ENCODE data around the gene DHX35. TPM values are rescaled to one million over a fixed set of nuclear protein-coding genes. Genes with fewer than 3 reads are reported as not detected.

The DHX35 gene
- total and polyA plus RNA-seq, 2 of the 8 experiments (the other 6 are each of a cell fraction or from before 2014, with no cell fraction given) = 21.9 to 27.7 TPM

DNA sequence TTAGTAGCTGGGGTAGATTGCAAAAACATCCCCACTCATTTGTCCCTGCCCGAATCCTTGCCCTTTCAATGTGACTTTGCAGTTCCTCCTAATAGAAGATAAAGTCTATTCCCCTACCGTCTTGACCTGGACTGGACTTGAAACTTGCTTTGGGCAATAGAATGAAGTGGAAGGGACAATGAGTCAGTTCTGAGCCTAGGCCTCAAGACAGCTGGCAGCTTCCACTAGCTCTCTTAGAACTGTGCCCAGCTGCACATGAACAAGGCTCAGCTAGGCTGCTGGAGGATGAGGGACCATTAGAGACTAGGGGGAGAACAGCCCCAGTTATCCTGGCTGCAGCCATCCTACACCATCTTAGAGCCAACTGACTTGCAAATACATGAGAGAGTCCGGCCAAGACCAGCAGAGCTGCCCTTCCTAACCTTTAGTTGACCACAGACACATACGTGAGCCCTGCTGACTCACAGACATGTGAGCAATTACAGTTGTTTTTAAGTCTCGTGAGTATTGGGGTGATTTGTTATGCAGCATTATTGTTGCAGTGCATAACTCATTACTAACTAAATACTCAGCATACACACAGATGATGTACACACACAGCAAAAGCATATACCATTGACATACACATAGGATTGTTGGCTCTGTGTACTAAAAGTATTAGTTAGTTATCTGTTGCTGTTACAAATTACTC is 105.5 kb downstream of the DHX35 start:
- TF ChIP-seq TEAD4 (IDR thresholded peaks at IDR 0.05; ENCODE audit: low read depth, low read length) (no peak), POLR2A (IDR thresholded peaks at IDR 0.05; ENCODE audit: control extremely low read depth in 1 of 2, low read depth in 2 of 2, low read length in 2 of 2) (no peak), POLR2AphosphoS5 (IDR thresholded peaks at IDR 0.05; ENCODE audit: low read depth, low read length) (no peak), YY1 (IDR thresholded peaks at IDR 0.05; ENCODE audit: low read depth, low read length) (no peak), SIN3A (conservative IDR thresholded peaks at IDR 0.05 in 1 of 2, IDR thresholded peaks at IDR 0.05 in 1 of 2; ENCODE audit: low read depth in 1 of 2, low read length in 2 of 2) (no peak), GTF2F1 (IDR thresholded peaks at IDR 0.05; ENCODE audit: borderline replicate concordance, low read depth, low read length) (no peak), HDAC6 (IDR thresholded peaks at IDR 0.05; ENCODE audit: low read depth, low read length) (no peak), MAFK (IDR thresholded peaks at IDR 0.05; ENCODE audit: low read depth, low read length) (no peak), JUND (IDR thresholded peaks at IDR 0.05; ENCODE audit: low read length) (no peak)
- TF ChIP-seq, protein P1, sequence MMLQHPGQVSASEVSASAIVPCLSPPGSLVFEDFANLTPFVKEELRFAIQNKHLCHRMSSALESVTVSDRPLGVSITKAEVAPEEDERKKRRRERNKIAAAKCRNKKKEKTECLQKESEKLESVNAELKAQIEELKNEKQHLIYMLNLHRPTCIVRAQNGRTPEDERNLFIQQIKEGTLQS (IDR thresholded peaks at IDR 0.05; ENCODE audit: insufficient read depth, low read depth, low read length) = no peak
- TF ChIP-seq, protein P2, sequence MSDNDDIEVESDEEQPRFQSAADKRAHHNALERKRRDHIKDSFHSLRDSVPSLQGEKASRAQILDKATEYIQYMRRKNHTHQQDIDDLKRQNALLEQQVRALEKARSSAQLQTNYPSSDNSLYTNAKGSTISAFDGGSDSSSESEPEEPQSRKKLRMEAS (IDR thresholded peaks at IDR 0.05) = no peak
- no peak for FAIRE-seq
- no peaks in the 10 kb centered on the region for H3K23me2 ChIP-seq (ENCODE audit: low read depth, low read length)
- H4K91ac ChIP-seq (replicated peaks; ENCODE audit: insufficient read length, low read length) = no peak overlapping the region
- no peaks in the 10 kb centered on the region for H4K20me1 ChIP-seq (replicated peaks in 1 of 2; ENCODE audit: control insufficient read depth in 1 of 2, insufficient read depth in 2 of 2, low read length in 2 of 2)
- H2AK5ac ChIP-seq (ENCODE audit: low read depth, low read length) = no peak overlapping the region
- H3K14ac ChIP-seq (ENCODE audit: insufficient read length) = no peak overlapping the region
- no peaks in the 10 kb centered on the region; a peak in 1 of 4 replicates for H3K9me3 ChIP-seq (ENCODE audit: insufficient read depth in 2 of 2, low read depth in 1 of 2, low read length in 1 of 2)
- H4K8ac ChIP-seq (ENCODE audit: extremely low read depth, insufficient read depth, low read length) = no peak overlapping the region
- H3K4me2 ChIP-seq (ENCODE audit: insufficient read depth in 1 of 2, low read depth in 2 of 2, low read length in 2 of 2) = no peak overlapping the region
- no peak overlapping the region for H2BK120ac ChIP-seq (replicated peaks; ENCODE audit: low read depth, low read length)
- no peaks in the 10 kb centered on the region for H3K79me1 ChIP-seq (ENCODE audit: low read depth, low read length)
- H2AFZ ChIP-seq (ENCODE audit: low read length) = no peak overlapping the region
- no peak overlapping the region for H4K5ac ChIP-seq (ENCODE audit: insufficient read length, low read depth, low read length)
- H3K18ac ChIP-seq (ENCODE audit: extremely low read depth, low read length) = no peak overlapping the region
- H3K4ac ChIP-seq (replicated peaks; ENCODE audit: insufficient read length, low read depth, low read length) = no peak overlapping the region
- POLR2A ChIA-PET (ENCODE audit: partially characterized antibody) = no interaction called here
- no peak overlapping the region for H3K4me3 ChIP-seq (ENCODE audit: extremely low read depth in 1 of 4, insufficient read depth in 2 of 4, low read depth in 3 of 4, low read length in 4 of 4)
- H3K23ac ChIP-seq (ENCODE audit: insufficient read length) = no peak overlapping the region
- no peak overlapping the region for H2BK5ac ChIP-seq (ENCODE audit: low read depth, low read length)
- no peak for DNase-seq (ENCODE audit: low read depth in 1 of 2, low spot score in 2 of 2)
- whole genome bisulfite sequencing, 2 experiments (ENCODE audit: extremely low coverage in 1 of 2, insufficient coverage in 1 of 2, insufficient read length in 1 of 2, insufficient replicate concordance in 2 of 2, low coverage in 1 of 2, low lambda C conversion rate in 2 of 2, missing lambda C conversion rate in 1 of 2) = 92% methylated on average over 5 of the region's 5 CpGs; no CpG with 5 or more reads in 1 of the 2 experiments
- H3K4me1 ChIP-seq (replicated peaks in 1 of 4; ENCODE audit: control insufficient read depth in 3 of 4, insufficient read depth in 4 of 4, low read length in 3 of 4) = peaks cover 0 to 3% (median 0%) of the 10 kb centered on the region in 4 experiments; a peak in 2 of 7 replicates
- CTCF ChIA-PET (ENCODE audit: partially characterized antibody) = interaction anchor here (0.9 to 11.3 kb wide), 8 partner anchors 10 to 383 kb away, joined by 3 to 197 read pairs (median 3); no protein-coding TSS in a partner anchor
- H3K27ac ChIP-seq (ENCODE audit: low read depth, low read length) = no peak overlapping the region
- no peak overlapping the region for H3K56ac ChIP-seq (replicated peaks; ENCODE audit: insufficient read length, low read depth, low read length)
- H3K9ac ChIP-seq (replicated peaks in 1 of 4; ENCODE audit: extremely low read depth in 1 of 4, low read depth in 3 of 4, low read length in 3 of 4) = no peak overlapping the region
- no peaks in the 10 kb centered on the region for H3K36me3 ChIP-seq (ENCODE audit: control insufficient read depth in 2 of 4, insufficient read depth in 4 of 4, low read length in 3 of 4)
- H2BK15ac ChIP-seq (ENCODE audit: low read length) = no peak overlapping the region
- H3K79me2 ChIP-seq (ENCODE audit: control insufficient read depth in 1 of 2, insufficient read depth in 2 of 2, low read length in 2 of 2) = no peaks in the 10 kb centered on the region
- no peak overlapping the region for H2BK20ac ChIP-seq (ENCODE audit: low read length)
- H3K27me3 ChIP-seq (replicated peaks in 1 of 4; ENCODE audit: control insufficient read depth in 3 of 4, extremely low read depth in 1 of 4, insufficient read depth in 3 of 4, low read length in 3 of 4) = 0 out of 7 replicates have a peak, but pooled peaks cover 0 to 2% (median 0%) of the 10 kb centered on the region in 4 experiments
- H2BK12ac ChIP-seq (ENCODE audit: low read depth, low read length) = no peak overlapping the region
